Measurements from ENCODE around the gene FOXC2.

- no peak for TF ChIP-seq POLR2A (IDR thresholded peaks at IDR 0.05)
- TF ChIP-seq CTCF (IDR thresholded peaks at IDR 0.05): no peak
Observed at GRCh38 chr16:86609661-86610060, 43.0 kb downstream of the FOXC2 start.
